ENCODE results near the gene PMS1. TPM values are rescaled to one million over a fixed set of nuclear protein-coding genes. Genes with fewer than 3 reads are reported as not detected.

Gene PMS1
- total and polyA plus RNA-seq, 3 donors from 2014 or later, result 39.5 to 81.8 (median 69.3) TPM

DNA sequence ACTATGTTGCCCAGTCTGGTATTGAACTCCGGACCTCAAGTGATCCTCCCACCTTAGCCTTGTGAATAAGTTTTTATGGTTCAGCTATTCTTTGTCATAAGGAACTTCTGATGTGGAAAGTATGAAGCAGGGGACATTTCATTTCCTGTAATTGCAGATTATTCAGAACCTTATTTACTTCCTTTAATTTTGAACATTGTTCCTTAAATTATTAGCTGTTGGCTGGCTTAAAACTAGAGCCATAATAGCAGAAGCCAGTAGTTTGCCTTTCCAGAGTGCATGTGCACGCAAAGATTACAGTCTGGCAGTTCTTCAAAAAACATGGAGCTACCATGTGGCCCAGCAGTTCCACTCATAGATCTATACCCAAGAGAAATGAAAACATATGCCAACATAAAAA, 53.1 kb downstream of the PMS1 start:
- no peak overlapping the region for H3K4me3 ChIP-seq
- H3K36me3 ChIP-seq (ENCODE audit: low read depth, missing control alignments), result no peaks in the 10 kb centered on the region
- no peaks in the 10 kb centered on the region for H3K4me1 ChIP-seq
- TF ChIP-seq POLR2A (IDR thresholded peaks at IDR 0.05) (no peak), CTCF (IDR thresholded peaks at IDR 0.05) (no peak)
- no peaks in the 10 kb centered on the region for H3K9me3 ChIP-seq
- no peak for DNase-seq
- 70 to 90% methylated on average over 2 of the region's 2 CpGs for WGBS, 2 donors
- intact Hi-C loops (cut with DNase I; ENCODE audit: low total_unique reads), result no loop called here
- no peaks in the 10 kb centered on the region for H3K27me3 ChIP-seq
- H3K27ac ChIP-seq, result no peak overlapping the region

DNA sequence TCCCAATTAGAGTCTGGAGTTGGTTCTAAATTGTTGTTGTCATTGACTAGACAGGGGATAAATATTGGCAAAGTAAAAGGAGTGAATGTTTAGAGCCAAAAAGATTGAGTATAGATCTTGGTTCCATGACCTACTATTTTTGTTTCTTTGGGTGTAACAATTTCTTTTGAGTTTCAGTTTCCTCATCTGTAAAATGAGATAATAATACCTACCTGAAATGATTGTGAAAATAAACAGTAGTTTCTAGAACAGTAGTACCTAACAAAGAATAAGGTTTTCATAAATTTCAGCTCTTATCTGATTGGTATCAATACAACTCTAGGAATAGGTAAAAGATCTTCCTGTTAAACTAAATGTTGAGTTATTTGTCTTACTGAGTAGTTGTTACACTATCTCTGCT, 56.8 kb downstream of the PMS1 start:
- no peak for DNase-seq
- H3K27me3 ChIP-seq, result no peaks in the 10 kb centered on the region
- intact Hi-C loops (cut with DNase I; ENCODE audit: low total_unique reads), result no loop called here
- no peaks in the 10 kb centered on the region for H3K4me1 ChIP-seq
- no peak overlapping the region for H3K27ac ChIP-seq
- no peak for TF ChIP-seq POLR2A (IDR thresholded peaks at IDR 0.05)
- no peak for TF ChIP-seq CTCF (IDR thresholded peaks at IDR 0.05)
- no peaks in the 10 kb centered on the region for H3K36me3 ChIP-seq (ENCODE audit: low read depth, missing control alignments)
- H3K4me3 ChIP-seq, result no peak overlapping the region
- no peaks in the 10 kb centered on the region for H3K9me3 ChIP-seq

- Histone ChIP-seq H3K36me3 (ENCODE audit: low read depth, missing control alignments) (no peaks in the 10 kb centered on the region), H3K27ac (no peak overlapping the region), H3K4me1 (no peaks in the 10 kb centered on the region), H3K4me3 (no peak overlapping the region), H3K9me3 (no peaks in the 10 kb centered on the region), H3K27me3 (no peaks in the 10 kb centered on the region)
- 84 to 96% methylated on average over 2 of the region's 2 CpGs for WGBS, 2 donors
- DNase-seq, result no peak
- TF ChIP-seq CTCF (IDR thresholded peaks at IDR 0.05), result no peak
- no peak for TF ChIP-seq POLR2A (IDR thresholded peaks at IDR 0.05)
- intact Hi-C loops (cut with DNase I; ENCODE audit: low total_unique reads), result no loop called here
Measured at GRCh38 chr2:189848276-189848675, 64.0 kb downstream of the PMS1 start.

GRCh38 chr2:189849550-189849949, 65.3 kb downstream of the PMS1 start:
- Histone ChIP-seq H3K27me3 (no peaks in the 10 kb centered on the region), H3K36me3 (ENCODE audit: low read depth, missing control alignments) (no peaks in the 10 kb centered on the region), H3K4me1 (no peaks in the 10 kb centered on the region), H3K27ac (no peak overlapping the region), H3K4me3 (no peak overlapping the region), H3K9me3 (no peaks in the 10 kb centered on the region)
- DNase-seq, result no peak
- intact Hi-C loops (cut with DNase I; ENCODE audit: low total_unique reads), result no loop called here
- 62 to 91% methylated on average over 2 of the region's 2 CpGs for WGBS, 2 donors
- TF ChIP-seq CTCF (IDR thresholded peaks at IDR 0.05), result no peak
- no peak for TF ChIP-seq POLR2A (IDR thresholded peaks at IDR 0.05)

- no peaks in the 10 kb centered on the region for H3K27me3 ChIP-seq
- no peaks in the 10 kb centered on the region for H3K36me3 ChIP-seq (ENCODE audit: low read depth, missing control alignments)
- H3K4me3 ChIP-seq, result no peak overlapping the region
- no peak for DNase-seq
- no peaks in the 10 kb centered on the region for H3K4me1 ChIP-seq
- WGBS, 2 donors, result 47% methylated on average over 1 of the region's 1 CpG
- intact Hi-C loops (cut with DNase I; ENCODE audit: low total_unique reads), result no loop called here
- no peak for TF ChIP-seq CTCF (IDR thresholded peaks at IDR 0.05)
- TF ChIP-seq POLR2A (IDR thresholded peaks at IDR 0.05), result no peak
- H3K9me3 ChIP-seq, result no peaks in the 10 kb centered on the region
- H3K27ac ChIP-seq, result no peak overlapping the region
Measured at GRCh38 chr2:189851174-189851826, 67.0 kb downstream of the PMS1 start.

Measured in testis (tissue), 3 donors.